PFSK-1 (cell line): Measurements from ENCODE around the gene DPP4.

Source experiments
- FOXP2 ChIP-seq: optimal IDR thresholded peaks from 2 replicates; pipeline ENCODE3; 2011; ENCODE audit warnings: borderline replicate concordance, control low read depth, inconsistent platforms; ENCODE audit not compliant: insufficient read depth; ENCODE audit errors: extremely low read length, extremely low read depth
- POLR2AphosphoS5 ChIP-seq: IDR thresholded peaks from 2 replicates; pipeline ENCODE4 v1.6.1; 2012; ENCODE audit warnings: low read depth, mild to moderate bottlenecking, control low read depth, low read length, moderate library complexity
- SIN3A ChIP-seq: IDR thresholded peaks from 2 replicates; pipeline ENCODE4 v1.6.1; 2012; ENCODE audit warnings: mild to moderate bottlenecking, low read length, moderate library complexity, borderline replicate concordance; ENCODE audit not compliant: insufficient read depth
- TAF1 ChIP-seq: IDR thresholded peaks from 2 replicates; pipeline ENCODE4 v1.6.1; 2012; ENCODE audit warnings: low read length, control low read depth, borderline replicate concordance; ENCODE audit not compliant: insufficient read depth
- TF ChIP-seq, protein P1 (sequence below), 2 experiments: IDR thresholded peaks; 2 replicates each; pipeline versions ENCODE4 v1.6.1 to v1.8.0; 2011 to 2012; ENCODE audit warnings: low read depth in 2 of 2, low read length in 2 of 2, control low read depth in 1 of 2, inconsistent platforms in 1 of 2, mild to moderate bottlenecking in 1 of 2, moderate library complexity in 1 of 2; ENCODE audit not compliant: insufficient read depth in 1 of 2

DPP4 gene

DNA sequence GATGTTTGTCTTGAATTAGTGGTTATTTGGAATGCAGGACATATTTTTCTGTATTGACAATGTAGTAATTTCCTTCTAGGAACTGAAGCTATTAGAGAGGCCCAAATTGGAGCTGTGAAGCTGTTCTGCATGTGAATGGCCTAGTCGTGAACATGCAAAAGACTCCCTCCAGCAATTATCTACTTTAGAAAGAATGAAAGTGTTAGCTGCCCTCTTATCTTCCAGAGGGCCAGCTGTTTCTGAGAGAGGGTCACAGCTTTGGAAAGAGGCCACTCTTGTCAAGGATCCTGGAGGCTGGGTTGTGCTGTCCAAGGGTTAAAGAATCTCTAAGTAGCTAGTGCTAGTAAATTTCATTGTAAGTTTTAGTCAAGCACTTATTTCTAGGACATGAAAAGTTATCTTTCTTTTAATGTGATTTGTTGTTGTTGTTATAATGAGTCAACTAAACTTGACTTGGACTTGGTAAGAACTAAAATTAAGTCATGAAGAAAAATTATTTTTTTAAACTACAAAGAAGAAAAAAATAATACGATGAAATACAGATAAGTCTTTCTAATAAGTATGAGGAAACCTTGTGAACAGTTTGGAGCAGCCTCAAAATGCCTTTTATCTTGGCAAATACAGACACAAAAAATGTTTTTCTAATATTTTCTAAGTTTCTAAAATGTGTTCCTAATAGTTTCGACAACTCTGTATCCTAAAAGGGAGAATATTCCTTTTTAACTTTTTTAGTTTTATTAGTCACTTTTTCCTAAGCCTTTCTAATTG, 36.8 kb downstream of the DPP4 start:
- TF ChIP-seq TAF1, result no peak
- TF ChIP-seq, protein P1, sequence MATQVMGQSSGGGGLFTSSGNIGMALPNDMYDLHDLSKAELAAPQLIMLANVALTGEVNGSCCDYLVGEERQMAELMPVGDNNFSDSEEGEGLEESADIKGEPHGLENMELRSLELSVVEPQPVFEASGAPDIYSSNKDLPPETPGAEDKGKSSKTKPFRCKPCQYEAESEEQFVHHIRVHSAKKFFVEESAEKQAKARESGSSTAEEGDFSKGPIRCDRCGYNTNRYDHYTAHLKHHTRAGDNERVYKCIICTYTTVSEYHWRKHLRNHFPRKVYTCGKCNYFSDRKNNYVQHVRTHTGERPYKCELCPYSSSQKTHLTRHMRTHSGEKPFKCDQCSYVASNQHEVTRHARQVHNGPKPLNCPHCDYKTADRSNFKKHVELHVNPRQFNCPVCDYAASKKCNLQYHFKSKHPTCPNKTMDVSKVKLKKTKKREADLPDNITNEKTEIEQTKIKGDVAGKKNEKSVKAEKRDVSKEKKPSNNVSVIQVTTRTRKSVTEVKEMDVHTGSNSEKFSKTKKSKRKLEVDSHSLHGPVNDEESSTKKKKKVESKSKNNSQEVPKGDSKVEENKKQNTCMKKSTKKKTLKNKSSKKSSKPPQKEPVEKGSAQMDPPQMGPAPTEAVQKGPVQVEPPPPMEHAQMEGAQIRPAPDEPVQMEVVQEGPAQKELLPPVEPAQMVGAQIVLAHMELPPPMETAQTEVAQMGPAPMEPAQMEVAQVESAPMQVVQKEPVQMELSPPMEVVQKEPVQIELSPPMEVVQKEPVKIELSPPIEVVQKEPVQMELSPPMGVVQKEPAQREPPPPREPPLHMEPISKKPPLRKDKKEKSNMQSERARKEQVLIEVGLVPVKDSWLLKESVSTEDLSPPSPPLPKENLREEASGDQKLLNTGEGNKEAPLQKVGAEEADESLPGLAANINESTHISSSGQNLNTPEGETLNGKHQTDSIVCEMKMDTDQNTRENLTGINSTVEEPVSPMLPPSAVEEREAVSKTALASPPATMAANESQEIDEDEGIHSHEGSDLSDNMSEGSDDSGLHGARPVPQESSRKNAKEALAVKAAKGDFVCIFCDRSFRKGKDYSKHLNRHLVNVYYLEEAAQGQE (IDR thresholded peaks at IDR 0.05; ENCODE audit: insufficient read depth in 1 of 2, low read depth in 2 of 2, low read length in 2 of 2), result no peak
- no peak for TF ChIP-seq SIN3A
- TF ChIP-seq FOXP2, result no peak
- TF ChIP-seq POLR2AphosphoS5, result no peak

DNA sequence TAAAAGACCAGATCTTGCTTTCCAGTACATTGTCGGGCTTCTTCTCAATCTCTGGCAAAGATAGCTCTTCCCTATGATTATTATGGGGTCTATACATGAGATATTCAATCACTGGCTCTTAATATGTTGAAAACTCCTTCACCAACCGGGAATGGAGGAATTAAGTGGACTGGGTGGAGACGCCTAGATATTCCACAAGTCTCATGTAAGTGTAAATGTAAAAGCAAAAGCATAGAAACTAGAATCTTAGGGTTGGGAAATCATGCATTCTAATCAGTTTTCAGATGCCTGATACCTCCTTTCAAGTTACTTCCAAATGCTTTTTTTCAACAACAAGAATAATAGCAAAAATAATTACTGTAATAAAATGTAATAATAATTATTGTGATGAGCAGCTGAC, 38.0 kb downstream of the DPP4 start:
- TF ChIP-seq SIN3A (no peak), POLR2AphosphoS5 (no peak), TAF1 (no peak), FOXP2 (no peak)
- TF ChIP-seq, protein P1 (IDR thresholded peaks at IDR 0.05; ENCODE audit: insufficient read depth in 1 of 2, low read depth in 2 of 2, low read length in 2 of 2), result no peak

DNA sequence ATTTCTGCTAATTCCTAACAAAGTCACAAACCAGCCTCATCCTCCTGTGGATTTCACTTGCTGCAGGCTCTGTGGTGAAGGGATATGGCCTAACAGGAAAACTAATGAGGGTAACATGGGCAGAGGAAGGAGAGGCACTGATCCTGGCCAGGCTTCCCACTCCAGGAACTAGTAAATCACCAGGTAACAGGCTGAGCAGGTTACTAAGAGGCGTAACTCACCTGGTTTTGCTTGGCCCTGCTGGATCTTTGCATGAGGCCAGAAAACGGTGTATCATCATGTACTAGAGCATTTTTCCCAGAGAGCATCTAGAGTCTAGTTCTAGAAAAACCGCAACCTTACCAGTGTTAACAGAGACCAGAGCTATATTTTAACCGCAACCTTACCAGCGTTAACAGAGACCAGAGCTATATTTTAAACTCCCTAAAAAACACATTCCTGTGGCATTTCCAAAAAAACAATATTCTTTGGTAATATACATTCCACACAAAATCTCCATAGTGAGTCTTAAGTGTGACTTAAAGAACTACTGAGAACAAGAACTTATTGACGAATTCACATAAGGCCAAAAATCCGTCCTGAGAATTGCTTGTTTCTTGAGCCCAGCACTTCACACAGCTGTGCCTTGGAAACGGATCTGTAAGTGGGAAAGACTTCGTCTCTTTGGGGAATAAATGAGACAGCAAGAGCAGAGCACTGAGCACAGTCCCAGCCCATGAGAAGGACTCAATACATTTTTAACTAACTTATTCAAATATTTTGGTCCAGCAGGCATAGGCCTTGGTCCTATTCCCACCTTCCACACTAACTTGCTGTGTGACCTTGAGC, 43.4 kb downstream of the DPP4 start:
- no peak for TF ChIP-seq TAF1

DNA sequence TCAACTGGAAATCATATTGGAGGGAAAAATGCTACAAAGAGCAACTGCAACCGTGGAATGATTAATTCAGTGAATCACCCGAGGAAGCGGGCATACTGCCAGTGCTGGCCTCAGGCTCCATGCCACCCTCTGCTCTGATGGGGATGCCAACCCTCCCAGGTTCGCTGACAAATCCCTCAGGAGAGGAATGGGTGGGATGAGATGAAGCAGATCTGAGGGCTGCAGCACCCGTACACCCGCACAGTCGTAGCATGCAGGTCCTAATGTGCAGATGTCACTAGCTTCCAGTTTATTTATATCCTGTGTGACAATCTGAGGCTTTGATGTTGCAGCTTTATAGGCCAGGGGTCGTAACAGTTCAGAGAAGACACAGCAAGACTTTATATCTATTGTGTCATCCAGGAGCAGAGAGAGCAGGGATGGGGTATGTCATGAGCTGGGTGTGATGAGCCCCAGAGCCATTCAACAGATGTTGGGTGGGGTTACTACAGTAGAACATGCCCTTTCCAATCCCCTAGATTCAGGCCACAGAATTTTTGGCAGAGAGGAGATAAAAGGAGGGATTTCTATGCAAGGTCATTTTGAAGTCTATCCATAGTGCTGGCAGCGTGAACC, 44.6 kb downstream of the DPP4 start:
- TF ChIP-seq FOXP2 (no peak), POLR2AphosphoS5 (no peak), TAF1 (no peak), SIN3A (no peak)
- TF ChIP-seq, protein P1 (IDR thresholded peaks at IDR 0.05; ENCODE audit: insufficient read depth in 1 of 2, low read depth in 2 of 2, low read length in 2 of 2), result no peak

DNA sequence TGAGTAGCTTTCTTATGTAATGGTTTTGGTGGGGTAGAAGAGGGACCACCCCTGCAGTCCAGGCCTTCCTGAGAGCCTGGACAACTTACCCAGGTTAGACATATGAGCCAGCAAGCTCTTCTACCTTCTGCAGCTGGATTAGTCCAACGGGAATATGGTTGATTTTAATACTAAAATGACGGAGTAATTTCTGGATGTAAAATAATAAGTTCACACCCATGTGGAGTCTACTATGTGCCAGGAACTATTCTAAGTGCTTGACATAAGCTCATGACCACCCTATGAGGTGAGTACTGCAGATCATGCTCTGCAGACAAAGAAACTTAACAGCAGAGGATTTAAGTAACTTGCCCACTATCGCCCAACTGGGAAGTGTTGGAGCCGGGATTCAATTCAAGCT, 45.5 kb downstream of the DPP4 start:
- TF ChIP-seq POLR2AphosphoS5 (no peak), SIN3A (no peak), TAF1 (no peak), FOXP2 (no peak)
- TF ChIP-seq, protein P1 (IDR thresholded peaks at IDR 0.05; ENCODE audit: insufficient read depth in 1 of 2, low read depth in 2 of 2, low read length in 2 of 2), result no peak
